Mesenteric fat pad (tissue), 1 donor: ENCODE data around the gene SLC49A4. TPM values are rescaled to one million over a fixed set of nuclear protein-coding genes. Genes with fewer than 3 reads are reported as not detected.
A peak's percentile ranks its signal among the peaks of the same experiment; 100 is the strongest.
"Not testable (repeated sequence)": the region's sequence is repeated elsewhere in the genome, so short reads cannot be mapped to it uniquely, and the experiment has no call there.

Experiments
- DNase-seq: peaks from one replicate; pipeline ENCODE4 v3.0.0-alpha.2; 2020; ENCODE audit warnings: low spot score
- long read RNA-seq: library from polyadenylated mRNA; unstranded; transcript quantifications from one replicate; pipeline ENCODE4 v2.0.0, GENCODE V29; 2020
- total RNA-seq: library from RNA; stranded (reverse); fragmentation: NEBNext Ultra II Directional; extraction: Animal tissue kit (Norgen Biotek cat#: 25700); gene quantifications from one replicate; pipeline ENCODE4 v1.2.1, GENCODE V29; 2021
- donor health status: DM: yes; HTN: yes; CAD: no.

Gene SLC49A4, protein sequence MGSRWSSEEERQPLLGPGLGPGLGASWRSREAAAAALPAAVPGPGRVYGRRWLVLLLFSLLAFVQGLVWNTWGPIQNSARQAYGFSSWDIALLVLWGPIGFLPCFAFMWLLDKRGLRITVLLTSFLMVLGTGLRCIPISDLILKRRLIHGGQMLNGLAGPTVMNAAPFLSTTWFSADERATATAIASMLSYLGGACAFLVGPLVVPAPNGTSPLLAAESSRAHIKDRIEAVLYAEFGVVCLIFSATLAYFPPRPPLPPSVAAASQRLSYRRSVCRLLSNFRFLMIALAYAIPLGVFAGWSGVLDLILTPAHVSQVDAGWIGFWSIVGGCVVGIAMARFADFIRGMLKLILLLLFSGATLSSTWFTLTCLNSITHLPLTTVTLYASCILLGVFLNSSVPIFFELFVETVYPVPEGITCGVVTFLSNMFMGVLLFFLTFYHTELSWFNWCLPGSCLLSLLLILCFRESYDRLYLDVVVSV
- total RNA-seq, result 16.2 TPM
- long read RNA-seq, partial matches to known transcripts, result 2 of 6 reads
- long read RNA-seq, other reads (novel, unspliced or antisense), result 2 of 6 reads

DNA sequence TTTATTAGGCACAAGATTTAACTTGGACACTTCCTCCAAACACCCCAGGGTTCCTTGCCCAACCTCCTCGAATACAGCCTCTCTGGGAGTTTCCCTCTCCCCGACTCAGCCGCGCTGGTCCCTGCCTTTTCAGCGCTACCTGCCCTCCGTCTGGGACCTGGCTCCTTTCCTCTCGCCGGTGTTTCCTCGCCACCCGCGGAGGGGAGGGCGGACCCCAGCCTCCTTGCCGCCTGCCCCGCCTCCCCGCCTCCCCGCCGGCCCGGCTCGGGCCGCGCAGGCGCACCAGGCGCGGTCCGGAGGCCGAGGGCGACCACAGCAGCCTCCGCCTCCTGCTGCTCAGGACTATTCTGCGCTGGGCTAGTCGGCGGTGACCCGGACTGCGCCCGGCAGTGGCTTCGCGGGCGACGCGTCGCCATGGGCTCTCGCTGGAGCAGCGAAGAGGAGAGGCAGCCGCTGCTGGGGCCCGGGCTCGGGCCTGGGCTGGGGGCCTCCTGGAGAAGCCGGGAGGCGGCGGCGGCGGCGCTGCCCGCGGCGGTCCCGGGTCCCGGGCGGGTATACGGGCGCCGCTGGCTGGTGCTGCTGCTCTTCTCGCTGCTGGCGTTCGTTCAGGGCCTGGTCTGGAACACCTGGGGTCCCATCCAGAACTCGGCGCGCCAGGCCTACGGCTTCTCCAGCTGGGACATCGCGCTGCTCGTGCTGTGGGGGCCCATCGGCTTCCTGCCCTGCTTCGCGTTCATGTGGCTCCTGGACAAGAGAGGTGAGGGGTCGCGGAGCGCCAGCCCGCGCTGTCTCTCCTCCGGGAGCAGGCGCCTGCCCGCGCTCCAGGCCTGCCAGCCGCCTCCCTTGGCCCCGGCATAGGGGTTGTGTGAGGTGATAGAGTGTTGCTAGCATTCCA lies at the start of gene SLC49A4:
SLC49A4 (plus strand) TSS at position 291 of the 895 bp plus-strand sequence; CDS start at position 415, 124 bp downstream.
- peak; percentile 92 for DNase-seq

DNA sequence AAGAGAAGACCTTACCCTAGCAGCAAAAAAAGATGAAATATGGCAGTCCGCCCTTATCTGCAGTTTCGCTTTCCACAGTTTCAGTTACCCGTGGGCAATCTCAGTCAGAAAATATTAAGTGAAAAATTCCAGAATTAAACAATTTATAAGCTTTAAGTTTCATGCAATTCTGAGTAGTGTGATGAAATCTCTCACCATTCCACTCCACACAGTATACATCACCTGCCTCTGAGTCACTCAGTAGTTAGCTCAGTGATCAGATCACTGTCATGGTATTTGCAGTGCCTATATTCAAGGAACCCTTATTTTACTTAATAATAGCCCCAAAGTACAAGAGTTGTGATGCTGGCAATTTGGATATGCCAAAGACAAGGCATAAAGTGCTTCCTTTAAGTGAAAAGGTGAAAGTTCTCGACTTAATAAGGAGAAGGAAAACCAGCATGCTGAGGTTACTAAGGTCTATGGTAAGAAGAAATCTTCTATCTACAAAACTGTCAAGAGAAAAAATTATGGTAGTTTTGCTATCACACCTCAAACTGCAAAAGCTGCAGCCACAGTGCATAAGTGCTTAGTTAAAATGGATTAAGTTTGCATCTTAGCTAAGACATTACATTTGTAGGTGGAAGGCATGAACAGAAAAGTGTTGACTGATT lies 49.4 kb upstream of the SLC49A4 start:
- DNase-seq, result no peak

DNA sequence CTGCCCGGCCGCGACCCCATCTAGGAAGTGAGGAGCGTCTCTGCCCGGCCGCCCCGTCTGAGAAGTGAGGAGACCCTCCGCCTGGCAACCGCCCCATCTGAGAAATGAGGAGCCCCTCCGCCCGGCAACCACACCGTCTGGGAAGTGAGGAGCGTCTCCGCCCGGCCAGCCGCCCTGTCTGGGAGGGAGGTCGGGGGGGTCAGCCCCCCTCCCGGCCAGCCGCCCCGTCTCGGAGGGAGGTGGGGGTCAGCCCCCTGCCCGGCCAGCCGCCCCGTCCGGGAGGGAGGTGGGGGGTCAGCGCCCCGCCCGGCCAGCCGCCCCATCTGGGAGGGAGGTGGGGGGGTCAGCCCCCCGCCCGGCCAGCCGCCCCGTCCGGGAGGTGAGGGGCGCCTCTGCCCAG lies 47.6 kb upstream of the SLC49A4 start:
- not testable (repeated sequence) for DNase-seq

DNA sequence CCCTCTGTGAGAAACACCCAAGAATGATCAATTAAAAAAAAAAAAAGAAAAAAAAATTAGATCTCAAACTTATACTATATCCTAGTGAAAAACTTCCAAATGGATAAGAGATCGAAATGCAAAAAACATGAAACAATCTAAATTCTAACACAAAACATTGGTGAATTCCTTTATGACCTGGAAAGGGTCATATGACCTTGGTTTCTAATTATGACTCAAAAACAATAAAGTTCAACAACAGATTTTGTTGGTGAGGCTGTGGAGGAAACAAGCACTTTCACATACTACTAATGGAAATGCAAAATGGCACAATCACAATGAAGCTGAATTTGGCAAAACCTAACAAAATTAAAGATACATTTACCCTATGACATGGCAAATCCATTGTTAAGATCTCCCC lies 46.5 kb upstream of the SLC49A4 start:
- no peak for DNase-seq

DNA sequence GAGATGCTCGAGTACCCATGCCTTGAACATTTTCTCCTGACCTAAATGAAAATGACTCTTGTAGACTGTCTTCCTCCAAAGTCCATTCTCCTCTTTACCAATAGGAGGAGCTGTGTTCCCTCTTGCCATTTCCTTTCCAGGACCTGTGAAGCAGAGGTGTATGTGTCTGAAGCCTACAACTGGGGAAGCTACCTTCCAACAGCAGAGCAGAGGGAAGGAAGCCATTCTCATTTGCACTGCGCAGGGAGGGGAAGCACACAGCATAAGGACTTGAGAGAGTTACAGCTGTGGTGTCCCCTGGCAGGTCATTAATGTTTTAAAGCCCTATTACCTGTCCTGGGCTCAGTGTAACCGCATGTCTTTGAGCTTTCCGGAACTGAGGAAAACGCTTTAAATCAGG lies 39.9 kb upstream of the SLC49A4 start:
- no peak for DNase-seq

DNA sequence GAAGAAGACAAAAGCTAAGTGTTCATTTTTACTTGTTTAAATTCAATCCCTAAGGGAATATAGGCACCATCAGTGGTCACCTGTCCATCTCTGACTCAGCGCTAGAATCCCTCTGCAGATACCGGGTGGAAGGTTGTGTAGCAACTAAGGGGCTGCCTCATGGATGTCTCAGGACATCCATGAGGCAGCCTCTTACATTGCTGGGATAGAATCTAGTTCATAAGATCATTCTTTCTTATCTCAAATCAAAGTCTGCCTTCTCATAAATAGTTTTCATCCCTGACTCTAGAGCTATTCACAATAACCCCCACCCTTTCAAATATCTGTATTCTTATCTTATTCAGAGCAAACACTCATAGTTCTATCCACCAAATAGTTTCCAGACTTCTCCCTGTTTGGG lies 39.4 kb upstream of the SLC49A4 start:
- DNase-seq, result no peak

DNA sequence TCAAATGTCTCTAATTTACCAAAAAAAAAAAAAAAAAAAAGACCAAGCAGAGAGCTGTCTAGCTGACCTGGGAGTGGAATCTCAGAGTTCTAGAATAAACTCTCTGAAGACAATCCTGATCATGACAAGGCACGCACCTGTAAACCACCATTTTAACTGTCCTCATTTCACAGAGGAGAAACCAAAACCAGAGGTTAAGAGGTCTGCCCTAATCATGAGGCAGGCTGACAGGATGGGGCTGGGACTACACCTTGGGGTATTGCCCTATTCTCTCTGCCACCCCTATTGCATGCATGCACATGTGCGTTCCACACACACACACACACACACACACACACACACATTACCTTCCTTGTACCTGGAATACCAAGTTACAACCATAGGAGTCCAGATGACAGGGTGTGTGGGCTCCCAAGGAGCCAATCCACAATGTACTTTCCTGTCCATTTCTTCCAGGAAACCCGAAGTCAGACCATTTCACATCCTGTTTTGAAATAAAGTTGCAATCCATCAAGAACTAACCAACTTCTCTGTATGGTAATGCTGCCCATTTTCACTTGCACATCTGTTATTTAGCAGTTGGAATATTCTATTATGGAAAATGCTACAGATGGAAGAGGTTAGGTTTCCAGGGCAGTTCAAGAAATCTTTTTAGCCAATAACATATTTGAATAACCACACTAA lies 35.9 kb upstream of the SLC49A4 start:
- no peak for DNase-seq

DNA sequence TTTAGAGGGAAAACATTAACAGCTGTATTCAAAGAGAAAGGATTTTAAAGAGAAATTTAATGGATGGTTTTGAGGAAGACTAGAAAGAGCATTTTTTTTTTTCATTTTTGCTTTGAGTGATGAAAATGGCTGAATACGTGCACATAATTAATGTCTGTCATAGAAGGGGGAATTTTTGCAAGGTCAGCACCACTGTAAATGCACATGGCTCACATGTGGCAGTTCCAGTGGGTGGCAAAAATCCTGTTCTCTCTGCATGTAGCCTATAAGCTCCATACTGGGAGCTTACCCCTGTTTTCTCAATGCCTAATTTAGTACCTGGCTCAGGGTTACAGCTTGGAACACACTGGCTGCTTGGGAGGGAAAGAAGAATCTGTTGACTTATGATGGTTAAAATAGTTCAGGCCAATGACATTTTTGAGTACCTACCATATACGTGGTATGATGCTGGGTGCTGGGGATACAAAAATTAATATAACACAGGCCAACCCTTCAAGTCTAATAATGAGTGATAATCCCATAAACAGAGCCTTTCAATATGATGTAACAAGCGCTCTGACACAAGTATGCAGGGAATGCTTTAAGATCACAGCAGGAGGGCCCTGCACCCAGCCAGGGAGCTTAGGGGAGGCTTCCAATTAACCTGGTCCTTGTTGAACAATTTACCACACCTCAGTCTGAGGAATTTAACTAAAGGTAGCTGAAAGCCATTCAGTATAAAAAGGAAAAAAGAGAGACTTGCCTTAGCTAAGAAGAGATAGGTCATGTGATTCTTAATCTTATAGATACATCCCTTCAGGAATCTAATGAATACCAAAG lies 34.2 kb upstream of the SLC49A4 start:
- DNase-seq, result no peak

DNA sequence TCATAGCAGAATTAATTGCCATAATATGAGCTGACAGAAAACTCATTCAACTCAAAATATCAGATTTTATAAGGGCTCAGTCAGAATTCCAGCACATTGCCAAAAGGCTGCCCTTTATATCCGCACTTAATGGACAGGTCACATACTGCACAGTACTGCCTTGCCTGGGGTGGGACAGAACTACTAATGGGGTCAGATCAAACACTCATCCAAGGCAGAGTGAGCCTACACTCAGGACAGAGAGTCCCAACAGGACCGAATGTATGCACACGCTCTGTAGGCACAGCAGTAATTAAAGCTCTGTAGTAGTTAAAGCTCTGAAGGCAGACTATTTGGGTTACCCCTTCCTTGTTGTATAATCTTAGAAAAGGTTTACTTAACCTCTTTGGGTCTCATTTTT lies 28.4 kb upstream of the SLC49A4 start:
- DNase-seq, result no peak

DNA sequence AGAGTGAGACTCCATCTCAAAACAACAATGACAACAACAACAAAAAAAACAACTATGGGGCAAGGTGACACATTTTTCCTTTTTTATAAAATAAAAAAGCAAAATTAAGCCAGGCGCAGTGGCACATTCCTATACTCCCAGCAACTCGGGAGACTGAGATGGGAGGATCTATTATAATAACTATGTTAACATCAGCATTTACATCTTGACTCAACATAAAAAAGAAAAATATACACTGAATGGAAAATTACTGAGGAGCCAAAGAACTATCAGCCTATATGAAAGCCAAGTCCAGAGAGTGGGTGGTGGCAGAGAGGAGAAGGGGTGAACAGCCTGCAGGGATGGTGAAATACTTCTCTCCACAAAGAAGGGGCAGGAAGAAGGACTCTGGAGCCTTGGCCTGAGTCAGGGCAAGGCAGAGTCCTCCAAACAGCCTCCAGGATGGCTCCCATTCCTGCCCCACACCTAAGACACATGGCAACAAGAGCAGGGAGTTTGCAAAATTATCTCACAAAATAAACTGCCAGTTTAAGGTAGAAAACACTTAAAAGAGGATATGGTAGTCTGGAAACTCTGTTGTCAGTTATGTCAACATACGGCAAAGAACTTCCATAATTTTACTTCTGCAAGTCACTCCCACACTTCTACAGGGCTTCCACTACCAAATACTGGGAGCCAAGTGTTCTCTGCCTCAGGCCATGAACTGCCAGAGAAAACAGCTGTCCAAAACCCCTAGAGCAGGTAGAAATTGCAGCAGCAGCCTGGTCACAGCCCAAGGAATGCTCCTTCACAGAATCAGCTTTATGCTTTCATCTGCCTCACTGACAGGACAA lies 27.1 kb upstream of the SLC49A4 start:
- DNase-seq, result no peak

DNA sequence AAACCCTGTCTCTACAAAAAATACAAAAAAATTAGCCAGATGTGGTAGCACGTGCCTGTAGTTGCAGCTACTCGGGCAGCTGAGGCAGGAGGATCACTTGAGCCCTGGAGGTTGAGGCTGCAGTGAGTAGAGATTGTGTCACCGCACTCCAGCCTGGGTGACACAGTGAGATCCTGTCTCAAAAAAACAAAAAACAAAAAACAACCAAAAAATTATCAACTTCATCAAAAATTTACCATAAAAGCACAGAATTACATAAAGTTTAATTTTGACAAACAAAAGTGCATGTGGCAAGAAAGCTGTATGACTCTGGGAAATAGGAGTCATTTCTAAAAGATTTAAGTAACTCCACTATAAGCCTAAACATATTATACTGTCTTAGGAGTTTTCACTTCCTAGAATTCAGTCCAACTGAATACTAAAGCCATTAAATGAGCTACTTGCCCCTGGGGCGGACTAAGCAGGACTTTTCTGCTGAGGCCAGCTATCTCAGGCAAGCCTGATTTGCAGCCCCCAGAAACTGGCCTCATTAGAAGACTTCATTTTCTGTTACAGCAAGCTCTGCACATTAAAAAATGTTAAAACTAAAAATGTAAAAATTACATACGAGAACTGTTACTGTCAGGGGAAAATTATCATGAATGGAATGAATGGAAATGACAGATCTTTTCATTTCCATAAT lies 24.2 kb upstream of the SLC49A4 start:
- no peak for DNase-seq

DNA sequence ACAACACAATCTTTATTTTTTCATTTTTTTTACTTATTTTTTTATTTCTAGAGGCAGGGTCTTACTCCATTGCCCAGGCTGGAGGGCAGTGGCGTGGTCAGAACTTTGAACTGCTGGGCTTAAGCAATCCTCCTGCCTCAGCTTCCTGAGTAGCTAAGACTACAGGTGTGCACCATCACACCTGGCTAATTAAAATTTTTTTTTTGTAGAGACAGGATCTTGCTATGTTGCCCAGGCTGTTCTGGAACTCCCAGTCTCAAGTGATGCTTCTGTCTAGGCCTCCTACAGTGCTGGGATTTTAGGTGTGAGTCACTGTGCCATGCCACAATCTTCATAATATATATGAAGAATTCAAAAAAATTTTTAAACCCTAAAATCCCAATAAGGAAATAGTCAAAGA lies 22.0 kb upstream of the SLC49A4 start:
- no peak for DNase-seq

DNA sequence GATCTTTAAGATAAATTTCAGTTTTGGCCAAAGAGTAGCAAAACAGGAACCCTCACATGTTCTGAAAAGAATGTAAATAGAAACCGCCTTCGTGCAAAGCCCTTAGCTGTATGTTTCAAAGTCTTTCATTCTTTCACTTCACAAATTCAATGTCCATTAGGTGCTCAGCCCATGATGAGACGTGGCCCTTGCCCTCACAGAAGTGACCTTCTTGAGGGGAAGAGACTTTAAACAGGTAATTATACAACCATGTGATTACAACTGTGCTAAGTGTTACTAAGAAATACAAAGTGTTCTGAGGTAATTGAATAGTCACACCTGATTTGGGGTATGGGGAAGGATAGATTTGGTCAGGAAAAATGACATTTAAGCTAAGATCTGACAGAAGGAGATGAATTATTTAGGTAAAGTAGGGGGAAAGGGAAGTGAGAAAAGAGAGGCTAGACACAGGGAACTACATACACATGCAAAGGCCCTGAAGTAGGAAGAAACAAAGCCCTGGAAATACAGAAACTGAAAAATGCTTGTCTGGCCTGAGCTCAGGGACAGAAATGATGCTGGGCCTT lies 20.8 kb upstream of the SLC49A4 start:
- no peak for DNase-seq

DNA sequence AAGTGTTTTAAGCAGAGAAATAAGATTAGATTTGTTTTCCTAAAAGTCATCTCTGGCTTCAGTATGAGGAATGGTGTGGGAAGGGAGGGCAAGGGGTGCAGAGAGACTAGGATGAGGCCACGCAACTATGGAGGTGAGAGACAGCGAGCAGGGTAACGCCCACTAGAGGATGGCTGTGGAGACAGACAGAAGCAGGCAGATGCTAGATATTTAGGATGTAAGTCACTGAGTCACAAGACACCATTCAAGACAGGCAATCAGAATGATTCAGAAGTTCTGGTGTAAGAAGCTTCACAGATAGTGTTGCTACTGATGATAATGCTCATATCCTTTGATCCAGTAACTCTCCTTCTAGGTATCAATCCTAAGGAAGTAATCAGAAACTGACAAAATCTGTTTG lies 20.3 kb upstream of the SLC49A4 start:
- no peak for DNase-seq

DNA sequence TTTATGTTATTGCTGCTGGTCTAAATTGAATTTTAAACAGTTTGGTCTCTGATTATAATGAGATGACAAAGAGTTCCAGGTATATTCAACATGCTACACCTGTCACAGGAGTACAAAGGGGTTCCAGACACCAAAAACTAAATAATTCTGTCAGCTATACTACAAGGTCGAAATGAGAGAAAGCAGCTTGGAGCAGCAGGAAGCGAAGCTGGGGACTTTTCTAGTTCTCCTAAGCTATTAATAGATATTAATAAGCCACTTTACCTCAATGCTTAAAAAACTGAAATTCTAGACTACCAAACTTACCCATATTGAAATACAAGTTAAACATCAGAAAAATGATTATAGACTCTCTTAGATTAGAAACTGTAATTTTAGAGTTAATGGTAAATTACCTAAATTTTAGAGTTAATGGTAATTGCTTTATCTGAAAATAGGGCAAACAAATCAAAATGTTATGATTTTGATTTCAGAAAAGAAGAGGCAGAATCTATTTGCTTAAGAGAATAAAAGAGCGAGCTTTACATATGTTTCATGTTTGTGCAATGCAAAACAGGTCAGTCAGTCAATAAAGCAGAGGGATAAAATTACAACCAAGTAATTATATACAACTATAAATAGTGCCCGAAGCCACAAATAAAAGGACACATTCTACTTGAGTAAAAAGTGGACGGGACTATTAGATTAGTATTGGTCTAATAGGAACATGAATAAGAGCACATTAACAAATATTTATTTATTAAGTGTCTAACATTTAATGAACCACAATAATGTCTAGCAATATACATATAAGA lies 18.0 kb upstream of the SLC49A4 start:
- no peak for DNase-seq

DNA sequence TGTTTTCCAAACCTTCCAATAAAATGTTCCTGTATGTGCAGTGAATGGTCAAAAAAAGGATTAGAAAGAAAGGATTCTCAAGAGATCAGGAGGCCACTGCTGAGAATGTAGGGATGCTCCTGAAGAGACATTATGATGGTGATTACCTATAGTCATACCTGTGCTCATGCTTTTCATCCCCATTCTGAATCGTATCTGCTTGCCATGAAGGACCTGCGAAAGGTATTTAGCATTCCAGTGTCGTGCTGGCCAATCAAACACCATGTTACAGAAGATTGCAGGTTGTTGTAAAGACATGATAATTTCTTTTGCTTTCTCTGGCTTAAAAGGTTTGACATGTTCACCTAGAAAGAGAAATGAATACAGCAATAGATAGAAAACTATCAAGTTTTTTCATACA lies 17.3 kb upstream of the SLC49A4 start:
- no peak for DNase-seq

DNA sequence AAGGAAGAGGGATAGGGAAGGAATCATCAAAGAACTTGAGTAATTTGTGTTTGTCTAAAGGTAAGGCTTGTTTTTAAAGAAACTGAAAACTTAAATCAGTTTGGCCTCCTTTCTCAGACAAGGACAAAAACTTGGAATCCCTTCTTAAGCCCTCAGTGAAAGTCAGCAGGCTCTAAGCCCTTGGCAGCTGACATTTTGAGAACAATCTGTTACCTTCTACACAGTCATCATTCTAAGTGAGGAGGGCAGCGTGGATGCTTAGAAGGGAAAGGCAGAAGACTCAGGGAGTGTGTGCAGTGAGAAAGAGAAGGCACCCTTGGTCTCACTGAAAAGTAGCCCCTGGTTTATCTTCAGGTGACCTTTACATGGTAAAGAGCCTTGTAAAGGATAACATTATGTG lies 12.1 kb upstream of the SLC49A4 start:
- DNase-seq, result no peak
